PFSK-1 (cell line): ENCODE data around the gene CHAF1B.

Experiments used
- FOXP2 ChIP-seq: optimal IDR thresholded peaks from 2 replicates; pipeline ENCODE3; 2011; ENCODE audit warnings: borderline replicate concordance, control low read depth, inconsistent platforms; ENCODE audit not compliant: insufficient read depth; ENCODE audit errors: extremely low read length, extremely low read depth
- POLR2AphosphoS5 ChIP-seq: IDR thresholded peaks from 2 replicates; pipeline ENCODE4 v1.6.1; 2012; ENCODE audit warnings: low read depth, mild to moderate bottlenecking, control low read depth, low read length, moderate library complexity
- REST ChIP-seq, 2 experiments: IDR thresholded peaks; 2 replicates each; pipeline versions ENCODE4 v1.6.1 to v1.8.0; 2011 to 2012; ENCODE audit warnings: low read depth in 2 of 2, low read length in 2 of 2, control low read depth in 1 of 2, inconsistent platforms in 1 of 2, mild to moderate bottlenecking in 1 of 2, moderate library complexity in 1 of 2; ENCODE audit not compliant: insufficient read depth in 1 of 2
- SIN3A ChIP-seq: IDR thresholded peaks from 2 replicates; pipeline ENCODE4 v1.6.1; 2012; ENCODE audit warnings: mild to moderate bottlenecking, low read length, moderate library complexity, borderline replicate concordance; ENCODE audit not compliant: insufficient read depth
- TAF1 ChIP-seq: IDR thresholded peaks from 2 replicates; pipeline ENCODE4 v1.6.1; 2012; ENCODE audit warnings: low read length, control low read depth, borderline replicate concordance; ENCODE audit not compliant: insufficient read depth

CHAF1B gene

GRCh38 chr21:36429947-36430546 lies 44.9 kb downstream of the CHAF1B start:
- 0 out of 4 replicates have a peak, but pooled peaks of 1 of the 2 experiments have one; percentile 19 for TF ChIP-seq REST (IDR thresholded peaks at IDR 0.05; ENCODE audit: insufficient read depth in 1 of 2, low read depth in 2 of 2, low read length in 2 of 2)
- peak; percentile 74; the same call in 1 of the 2 replicates for TF ChIP-seq SIN3A
- TF ChIP-seq FOXP2 = peak; percentile 46
- TF ChIP-seq POLR2AphosphoS5 = peak; percentile 41; the same call in 1 of the 2 replicates
- TF ChIP-seq TAF1 = no peak

- TF ChIP-seq SIN3A = no peak
- no peak for TF ChIP-seq TAF1
- TF ChIP-seq POLR2AphosphoS5 = no peak
- TF ChIP-seq REST (IDR thresholded peaks at IDR 0.05; ENCODE audit: insufficient read depth in 1 of 2, low read depth in 2 of 2, low read length in 2 of 2) = no peak
These were observed 45.6 kb downstream of the CHAF1B start for GRCh38 chr21:36430841-36431240.

- TF ChIP-seq SIN3A = no peak
- TF ChIP-seq REST (IDR thresholded peaks at IDR 0.05; ENCODE audit: insufficient read depth in 1 of 2, low read depth in 2 of 2, low read length in 2 of 2) = no peak
- no peak for TF ChIP-seq POLR2AphosphoS5
- no peak for TF ChIP-seq TAF1
- no peak for TF ChIP-seq FOXP2
These were observed 46.1 kb downstream of the CHAF1B start for GRCh38 chr21:36431252-36431651.

GRCh38 chr21:36433059-36433709 lies 48.0 kb downstream of the CHAF1B start:
- TF ChIP-seq SIN3A = no peak
- TF ChIP-seq POLR2AphosphoS5 = no peak
- no peak for TF ChIP-seq TAF1
- no peak for TF ChIP-seq FOXP2
- TF ChIP-seq REST (IDR thresholded peaks at IDR 0.05; ENCODE audit: insufficient read depth in 1 of 2, low read depth in 2 of 2, low read length in 2 of 2) = no peak

- no peak for TF ChIP-seq FOXP2
- no peak for TF ChIP-seq SIN3A
- TF ChIP-seq POLR2AphosphoS5 = no peak
- no peak for TF ChIP-seq TAF1
- no peak for TF ChIP-seq REST (IDR thresholded peaks at IDR 0.05; ENCODE audit: insufficient read depth in 1 of 2, low read depth in 2 of 2, low read length in 2 of 2)
These were observed 49.0 kb downstream of the CHAF1B start for GRCh38 chr21:36434144-36434543.
